Neural progenitor cell (in vitro differentiated cells): Measurements from ENCODE around the gene RAD1.

Source experiments
- CTCF ChIP-seq: fragments of 200-600 bp; sonication (generic); IDR thresholded peaks from 2 replicates; pipeline ENCODE4 v1.5.1; 2017; ENCODE audit warnings: antibody characterized with exemption, mild to moderate bottlenecking
- EZH2 ChIP-seq: fragments of 200-600 bp; sonication (generic); IDR thresholded peaks from 2 replicates; pipeline ENCODE4 v1.6.1; 2017; ENCODE audit warnings: antibody characterized with exemption, mild to moderate bottlenecking, moderate library complexity

- TF ChIP-seq CTCF (no peak), EZH2 (no peak)
Observed at GRCh38 chr5:34914671-34915138, 599 bp downstream of the RAD1 start.
